Measurements from ENCODE around the gene ADAM23. TPM values are rescaled to one million over a fixed set of nuclear protein-coding genes. Genes with fewer than 3 reads are reported as not detected.

ADAM23 gene
- total and polyA plus RNA-seq, 2 experiments from 2014 or later, result 11.3 to 13.1 TPM

GRCh38 chr2:206472094-206472493 lies 28.8 kb downstream of the ADAM23 start:
- DNase-seq (ENCODE audit: low read depth in 1 of 2, low spot score in 1 of 2), result no peak
- Histone ChIP-seq H3K4me3 (no peak overlapping the region), H3K27me3 (no peaks in the 10 kb centered on the region), H3K36me3 (no peaks in the 10 kb centered on the region), H3K9me3 (ENCODE audit: low read depth) (no peaks in the 10 kb centered on the region), H3K27ac (no peak overlapping the region), H3K4me1 (ENCODE audit: low read depth) (no peaks in the 10 kb centered on the region)
- no peak for TF ChIP-seq CTCF (IDR thresholded peaks at IDR 0.05; ENCODE audit: low read depth, low read length)

- Histone ChIP-seq H3K4me3 (no peak overlapping the region), H3K4me1 (ENCODE audit: low read depth) (no peaks in the 10 kb centered on the region), H3K27ac (no peak overlapping the region), H3K36me3 (no peaks in the 10 kb centered on the region), H3K27me3 (no peaks in the 10 kb centered on the region), H3K9me3 (ENCODE audit: low read depth) (no peaks in the 10 kb centered on the region)
- DNase-seq (ENCODE audit: low read depth in 1 of 2, low spot score in 1 of 2), result no peak
- TF ChIP-seq CTCF (IDR thresholded peaks at IDR 0.05; ENCODE audit: low read depth, low read length), result no peak
Measured at GRCh38 chr2:206474099-206474498, 30.8 kb downstream of the ADAM23 start.

- no peak overlapping the region for H3K4me3 ChIP-seq
- peaks cover 10% of the 10 kb centered on the region for H3K4me1 ChIP-seq (ENCODE audit: low read depth)
- H3K27me3 ChIP-seq, result no peaks in the 10 kb centered on the region
- TF ChIP-seq CTCF (IDR thresholded peaks at IDR 0.05; ENCODE audit: low read depth, low read length), result no peak
- H3K36me3 ChIP-seq, result no peaks in the 10 kb centered on the region
- DNase-seq (ENCODE audit: low read depth in 1 of 2, low spot score in 1 of 2), result peak in 1 of 2 donors; percentile 11
- no peaks in the 10 kb centered on the region for H3K9me3 ChIP-seq (ENCODE audit: low read depth)
- H3K27ac ChIP-seq, result no peak overlapping the region
Measured at GRCh38 chr2:206477296-206477695, 34.0 kb downstream of the ADAM23 start.

GRCh38 chr2:206478340-206478739 lies 35.0 kb downstream of the ADAM23 start:
- Histone ChIP-seq H3K4me3 (no peak overlapping the region), H3K9me3 (ENCODE audit: low read depth) (no peaks in the 10 kb centered on the region), H3K27ac (no peak overlapping the region), H3K27me3 (no peaks in the 10 kb centered on the region), H3K36me3 (no peaks in the 10 kb centered on the region), H3K4me1 (ENCODE audit: low read depth) (peaks cover 16% of the 10 kb centered on the region)
- no peak for DNase-seq (ENCODE audit: low read depth in 1 of 2, low spot score in 1 of 2)
- no peak for TF ChIP-seq CTCF (IDR thresholded peaks at IDR 0.05; ENCODE audit: low read depth, low read length)

- H3K27ac ChIP-seq, result no peak overlapping the region
- H3K9me3 ChIP-seq (ENCODE audit: low read depth), result no peaks in the 10 kb centered on the region
- no peaks in the 10 kb centered on the region for H3K27me3 ChIP-seq
- H3K4me3 ChIP-seq, result no peak overlapping the region
- DNase-seq (ENCODE audit: low read depth in 1 of 2, low spot score in 1 of 2), result peak in 1 of 2 donors; percentile 13
- H3K4me1 ChIP-seq (ENCODE audit: low read depth), result peaks cover 16% of the 10 kb centered on the region
- H3K36me3 ChIP-seq, result no peaks in the 10 kb centered on the region
- no peak for TF ChIP-seq CTCF (IDR thresholded peaks at IDR 0.05; ENCODE audit: low read depth, low read length)
Measured at GRCh38 chr2:206480161-206480560, 36.8 kb downstream of the ADAM23 start.

GRCh38 chr2:206480620-206481019 lies 37.3 kb downstream of the ADAM23 start:
- peaks cover 16% of the 10 kb centered on the region for H3K4me1 ChIP-seq (ENCODE audit: low read depth)
- no peaks in the 10 kb centered on the region for H3K36me3 ChIP-seq

More at GRCh38 chr2:206480620-206481019, 37.3 kb downstream of the ADAM23 start:
- Histone ChIP-seq H3K27ac (no peak overlapping the region), H3K4me3 (no peak overlapping the region), H3K27me3 (no peaks in the 10 kb centered on the region), H3K9me3 (ENCODE audit: low read depth) (no peaks in the 10 kb centered on the region)
- no peak for DNase-seq (ENCODE audit: low read depth in 1 of 2, low spot score in 1 of 2)
- no peak for TF ChIP-seq CTCF (IDR thresholded peaks at IDR 0.05; ENCODE audit: low read depth, low read length)
